Neural cell (in vitro differentiated cells): ENCODE measurements around the gene DHX34.

Experiments
- EP300 ChIP-seq: fragments of 450-650 bp; conservative IDR thresholded peaks from 2 replicates; pipeline ENCODE4 v1.6.1; 2014; ENCODE audit warnings: antibody characterized with exemption, mild to moderate bottlenecking, moderate library complexity; ENCODE audit not compliant: poor library complexity, severe bottlenecking
- EZH2 ChIP-seq: fragments of 200-600, 300-800 bp; shearing (Covaris generic), sonication (generic); IDR thresholded peaks from 2 replicates; pipeline ENCODE4 v1.6.1; 2014; ENCODE audit warnings: antibody characterized with exemption, low read length, borderline replicate concordance, mild to moderate bottlenecking; ENCODE audit not compliant: insufficient read depth, poor library complexity, severe bottlenecking
- MXI1 ChIP-seq: fragments of 450-650 bp; conservative IDR thresholded peaks from 2 replicates; pipeline ENCODE4 v1.6.1; 2014; ENCODE audit warnings: antibody characterized with exemption, mild to moderate bottlenecking; ENCODE audit not compliant: poor library complexity, severe bottlenecking
- POLR2AphosphoS5 ChIP-seq: IDR thresholded peaks from 2 replicates; pipeline ENCODE4 v1.6.1; 2012
- TF ChIP-seq, protein P1 (sequence below): fragments of 450-650 bp; IDR thresholded peaks from 2 replicates; pipeline ENCODE4 v1.5.1; 2014; ENCODE audit warnings: antibody characterized with exemption, mild to moderate bottlenecking, moderate library complexity; ENCODE audit not compliant: poor library complexity, severe bottlenecking
- TF ChIP-seq, protein P2 (sequence below): IDR thresholded peaks from 2 replicates; pipeline ENCODE4 v1.6.1; 2012; ENCODE audit warnings: borderline replicate concordance

DNA sequence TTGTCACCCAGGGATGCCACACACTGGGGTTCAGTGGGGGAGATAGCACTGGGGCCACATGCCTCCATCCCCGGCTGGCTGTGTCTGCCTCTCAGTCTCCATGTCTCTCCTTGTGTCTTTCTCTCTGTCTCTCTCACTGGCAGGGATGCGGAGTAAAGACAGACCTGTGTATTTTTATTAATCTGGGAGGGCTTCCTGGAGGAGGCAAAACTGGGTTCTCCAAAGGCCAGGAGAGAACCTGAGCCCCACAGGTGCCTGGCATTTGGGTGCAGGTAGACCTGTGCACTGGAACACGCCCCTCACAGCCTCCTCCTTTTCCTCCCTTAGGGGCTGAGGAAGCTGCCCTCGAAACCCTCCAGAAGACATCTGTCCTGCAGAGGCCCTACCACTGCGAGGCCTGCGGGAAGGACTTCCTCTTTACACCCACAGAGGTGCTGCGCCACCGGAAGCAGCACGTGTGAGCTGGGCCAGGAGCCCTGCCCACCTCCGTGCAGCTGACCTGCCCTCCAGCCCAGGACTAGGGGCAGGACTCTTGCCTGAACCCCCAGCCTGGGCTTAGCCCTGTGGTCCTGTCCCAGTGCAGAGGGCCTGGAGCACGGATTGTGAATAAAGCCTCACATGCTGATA is 32.7 kb downstream of the DHX34 start:
- TF ChIP-seq, protein P1, sequence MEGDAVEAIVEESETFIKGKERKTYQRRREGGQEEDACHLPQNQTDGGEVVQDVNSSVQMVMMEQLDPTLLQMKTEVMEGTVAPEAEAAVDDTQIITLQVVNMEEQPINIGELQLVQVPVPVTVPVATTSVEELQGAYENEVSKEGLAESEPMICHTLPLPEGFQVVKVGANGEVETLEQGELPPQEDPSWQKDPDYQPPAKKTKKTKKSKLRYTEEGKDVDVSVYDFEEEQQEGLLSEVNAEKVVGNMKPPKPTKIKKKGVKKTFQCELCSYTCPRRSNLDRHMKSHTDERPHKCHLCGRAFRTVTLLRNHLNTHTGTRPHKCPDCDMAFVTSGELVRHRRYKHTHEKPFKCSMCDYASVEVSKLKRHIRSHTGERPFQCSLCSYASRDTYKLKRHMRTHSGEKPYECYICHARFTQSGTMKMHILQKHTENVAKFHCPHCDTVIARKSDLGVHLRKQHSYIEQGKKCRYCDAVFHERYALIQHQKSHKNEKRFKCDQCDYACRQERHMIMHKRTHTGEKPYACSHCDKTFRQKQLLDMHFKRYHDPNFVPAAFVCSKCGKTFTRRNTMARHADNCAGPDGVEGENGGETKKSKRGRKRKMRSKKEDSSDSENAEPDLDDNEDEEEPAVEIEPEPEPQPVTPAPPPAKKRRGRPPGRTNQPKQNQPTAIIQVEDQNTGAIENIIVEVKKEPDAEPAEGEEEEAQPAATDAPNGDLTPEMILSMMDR: no peak
- TF ChIP-seq, protein P2, sequence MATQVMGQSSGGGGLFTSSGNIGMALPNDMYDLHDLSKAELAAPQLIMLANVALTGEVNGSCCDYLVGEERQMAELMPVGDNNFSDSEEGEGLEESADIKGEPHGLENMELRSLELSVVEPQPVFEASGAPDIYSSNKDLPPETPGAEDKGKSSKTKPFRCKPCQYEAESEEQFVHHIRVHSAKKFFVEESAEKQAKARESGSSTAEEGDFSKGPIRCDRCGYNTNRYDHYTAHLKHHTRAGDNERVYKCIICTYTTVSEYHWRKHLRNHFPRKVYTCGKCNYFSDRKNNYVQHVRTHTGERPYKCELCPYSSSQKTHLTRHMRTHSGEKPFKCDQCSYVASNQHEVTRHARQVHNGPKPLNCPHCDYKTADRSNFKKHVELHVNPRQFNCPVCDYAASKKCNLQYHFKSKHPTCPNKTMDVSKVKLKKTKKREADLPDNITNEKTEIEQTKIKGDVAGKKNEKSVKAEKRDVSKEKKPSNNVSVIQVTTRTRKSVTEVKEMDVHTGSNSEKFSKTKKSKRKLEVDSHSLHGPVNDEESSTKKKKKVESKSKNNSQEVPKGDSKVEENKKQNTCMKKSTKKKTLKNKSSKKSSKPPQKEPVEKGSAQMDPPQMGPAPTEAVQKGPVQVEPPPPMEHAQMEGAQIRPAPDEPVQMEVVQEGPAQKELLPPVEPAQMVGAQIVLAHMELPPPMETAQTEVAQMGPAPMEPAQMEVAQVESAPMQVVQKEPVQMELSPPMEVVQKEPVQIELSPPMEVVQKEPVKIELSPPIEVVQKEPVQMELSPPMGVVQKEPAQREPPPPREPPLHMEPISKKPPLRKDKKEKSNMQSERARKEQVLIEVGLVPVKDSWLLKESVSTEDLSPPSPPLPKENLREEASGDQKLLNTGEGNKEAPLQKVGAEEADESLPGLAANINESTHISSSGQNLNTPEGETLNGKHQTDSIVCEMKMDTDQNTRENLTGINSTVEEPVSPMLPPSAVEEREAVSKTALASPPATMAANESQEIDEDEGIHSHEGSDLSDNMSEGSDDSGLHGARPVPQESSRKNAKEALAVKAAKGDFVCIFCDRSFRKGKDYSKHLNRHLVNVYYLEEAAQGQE: no peak
- TF ChIP-seq EZH2 (no peak), EP300 (no peak), POLR2AphosphoS5 (no peak), MXI1 (no peak)
